SU-DHL-6 (cell line): ENCODE measurements around the gene SIX5.

Experiments used
- EZH2phosphoT487 ChIP-seq: fragments of 200-600 bp; sonication (generic), shearing (Covaris generic); conservative IDR thresholded peaks from 2 replicates; pipeline ENCODE4 v1.6.1; 2018; ENCODE audit warnings: mild to moderate bottlenecking, antibody characterized with exemption, low read length, moderate library complexity, mixed read lengths
- TF ChIP-seq, protein P1 (sequence below): fragments of 200-600 bp; sonication (generic); IDR thresholded peaks from one replicate; pipeline ENCODE4 v1.5.1; 2017; ENCODE audit warnings: antibody characterized with exemption, mild to moderate bottlenecking, low read length, moderate library complexity; ENCODE audit not compliant: insufficient read depth, poor library complexity, severe bottlenecking

GRCh38 chr19:45717983-45718650, 50.9 kb downstream of the SIX5 start:
- TF ChIP-seq, protein P1, sequence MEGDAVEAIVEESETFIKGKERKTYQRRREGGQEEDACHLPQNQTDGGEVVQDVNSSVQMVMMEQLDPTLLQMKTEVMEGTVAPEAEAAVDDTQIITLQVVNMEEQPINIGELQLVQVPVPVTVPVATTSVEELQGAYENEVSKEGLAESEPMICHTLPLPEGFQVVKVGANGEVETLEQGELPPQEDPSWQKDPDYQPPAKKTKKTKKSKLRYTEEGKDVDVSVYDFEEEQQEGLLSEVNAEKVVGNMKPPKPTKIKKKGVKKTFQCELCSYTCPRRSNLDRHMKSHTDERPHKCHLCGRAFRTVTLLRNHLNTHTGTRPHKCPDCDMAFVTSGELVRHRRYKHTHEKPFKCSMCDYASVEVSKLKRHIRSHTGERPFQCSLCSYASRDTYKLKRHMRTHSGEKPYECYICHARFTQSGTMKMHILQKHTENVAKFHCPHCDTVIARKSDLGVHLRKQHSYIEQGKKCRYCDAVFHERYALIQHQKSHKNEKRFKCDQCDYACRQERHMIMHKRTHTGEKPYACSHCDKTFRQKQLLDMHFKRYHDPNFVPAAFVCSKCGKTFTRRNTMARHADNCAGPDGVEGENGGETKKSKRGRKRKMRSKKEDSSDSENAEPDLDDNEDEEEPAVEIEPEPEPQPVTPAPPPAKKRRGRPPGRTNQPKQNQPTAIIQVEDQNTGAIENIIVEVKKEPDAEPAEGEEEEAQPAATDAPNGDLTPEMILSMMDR: no peak
- TF ChIP-seq EZH2phosphoT487: no peak
